ENCODE measurements around the gene TNPO2. TPM values are rescaled to one million over a fixed set of nuclear protein-coding genes. Genes with fewer than 3 reads are reported as not detected.

TNPO2 gene
- total and polyA plus RNA-seq, 2 experiments from 2014 or later = 37.1 to 83.0 TPM

GRCh38 chr19:12675940-12676339 is 47.8 kb downstream of the TNPO2 start (continued):
- no peak for TF ChIP-seq ZNF462 (CRISPR knock-in tag; IDR thresholded peaks at IDR 0.05)
- TF ChIP-seq POLR2AphosphoS5 (IDR thresholded peaks at IDR 0.05; ENCODE audit: low read depth) = no peak
- TF ChIP-seq NANOG (IDR thresholded peaks at IDR 0.05; ENCODE audit: borderline replicate concordance) = no peak
- no peak for TF ChIP-seq CREB1 (CRISPR knock-in tag; IDR thresholded peaks at IDR 0.05; ENCODE audit: low read depth)
- no peak for TF ChIP-seq ZNF114 (CRISPR knock-in tag; IDR thresholded peaks at IDR 0.05)
- TF ChIP-seq EZH2 (IDR thresholded peaks at IDR 0.05; ENCODE audit: low read depth, unreplicated experiment) = no peak

GRCh38 chr19:12675399-12675798 is 48.3 kb downstream of the TNPO2 start:
- ATAC-seq (no peak), DNase-seq (ENCODE audit: low spot score) (no peak)
- Mint-ChIP-seq H3K9me3 (no peaks in the 10 kb centered on the region; the same call in 2 of the 3 replicates), H3K4me1 (no peaks in the 10 kb centered on the region; the same call in 1 of the 3 replicates), H3K27ac (no peak overlapping the region), H3K27me3 (ENCODE audit: insufficient read depth, low read depth, poor library complexity) (peaks cover 33% of the 10 kb centered on the region), H3K36me3 (ENCODE audit: low read depth) (peaks cover 77% of the 10 kb centered on the region), H3K4me3 (no peak overlapping the region)
- Histone ChIP-seq H3K27me3 (ENCODE audit: insufficient read depth) (no peaks in the 10 kb centered on the region), H3K27ac (ENCODE audit: low read depth) (no peak overlapping the region), H4K20me1 (replicated peaks; ENCODE audit: insufficient read depth) (peaks cover 13% of the 10 kb centered on the region), H3K79me2 (replicated peaks; ENCODE audit: insufficient read depth) (peaks cover 16% of the 10 kb centered on the region), H3K4me2 (no peak overlapping the region), H3K4me1 (ENCODE audit: insufficient read depth) (no peaks in the 10 kb centered on the region; the same call in 1 of the 2 replicates), H3K9me2 (ENCODE audit: insufficient read depth) (no peaks in the 10 kb centered on the region), H3F3A (replicated peaks; ENCODE audit: low read depth) (peaks cover 35% of the 10 kb centered on the region), H2AFZ (no peak overlapping the region), H3K4me3 (no peak overlapping the region), H3K36me3 (ENCODE audit: insufficient read depth) (peaks cover 31% of the 10 kb centered on the region; the same call in 1 of the 2 replicates)
- TF ChIP-seq POLR2AphosphoS5 (IDR thresholded peaks at IDR 0.05; ENCODE audit: low read depth) (0 out of 2 replicates have a peak, but pooled peaks have one; percentile 32), ZNF114 (CRISPR knock-in tag; IDR thresholded peaks at IDR 0.05) (no peak)

Data from GM23338 (cell line).